PFSK-1 (cell line): ENCODE data around the gene PRELID1.

ENCODE experiments used
- FOXP2 ChIP-seq: optimal IDR thresholded peaks from 2 replicates; pipeline ENCODE3; 2011; ENCODE audit warnings: borderline replicate concordance, control low read depth, inconsistent platforms; ENCODE audit not compliant: insufficient read depth; ENCODE audit errors: extremely low read length, extremely low read depth
- POLR2AphosphoS5 ChIP-seq: IDR thresholded peaks from 2 replicates; pipeline ENCODE4 v1.6.1; 2012; ENCODE audit warnings: low read depth, mild to moderate bottlenecking, control low read depth, low read length, moderate library complexity
- REST ChIP-seq, 2 experiments: IDR thresholded peaks; 2 replicates each; pipeline versions ENCODE4 v1.6.1 to v1.8.0; 2011 to 2012; ENCODE audit warnings: low read depth in 2 of 2, low read length in 2 of 2, control low read depth in 1 of 2, inconsistent platforms in 1 of 2, mild to moderate bottlenecking in 1 of 2, moderate library complexity in 1 of 2; ENCODE audit not compliant: insufficient read depth in 1 of 2
- SIN3A ChIP-seq: IDR thresholded peaks from 2 replicates; pipeline ENCODE4 v1.6.1; 2012; ENCODE audit warnings: mild to moderate bottlenecking, low read length, moderate library complexity, borderline replicate concordance; ENCODE audit not compliant: insufficient read depth
- TAF1 ChIP-seq: IDR thresholded peaks from 2 replicates; pipeline ENCODE4 v1.6.1; 2012; ENCODE audit warnings: low read length, control low read depth, borderline replicate concordance; ENCODE audit not compliant: insufficient read depth

PRELID1 gene

GRCh38 chr5:177335701-177336065, 32.1 kb downstream of the PRELID1 start:
- TF ChIP-seq FOXP2, result no peak
- TF ChIP-seq POLR2AphosphoS5, result no peak
- no peak for TF ChIP-seq SIN3A

- TF ChIP-seq TAF1, result no peak
- TF ChIP-seq SIN3A, result no peak
- no peak for TF ChIP-seq REST (IDR thresholded peaks at IDR 0.05; ENCODE audit: insufficient read depth in 1 of 2, low read depth in 2 of 2, low read length in 2 of 2)
- TF ChIP-seq POLR2AphosphoS5, result no peak
- no peak for TF ChIP-seq FOXP2
Observed at GRCh38 chr5:177336112-177336511, 32.5 kb downstream of the PRELID1 start.

- no peak for TF ChIP-seq FOXP2
Observed at GRCh38 chr5:177336603-177337494, 33.2 kb downstream of the PRELID1 start.

GRCh38 chr5:177338251-177339106, 34.9 kb downstream of the PRELID1 start:
- no peak for TF ChIP-seq FOXP2
- no peak for TF ChIP-seq POLR2AphosphoS5
- TF ChIP-seq TAF1, result no peak
- no peak for TF ChIP-seq REST (IDR thresholded peaks at IDR 0.05; ENCODE audit: insufficient read depth in 1 of 2, low read depth in 2 of 2, low read length in 2 of 2)
- TF ChIP-seq SIN3A, result no peak

GRCh38 chr5:177339107-177339638, 35.6 kb downstream of the PRELID1 start:
- TF ChIP-seq TAF1 (no peak), POLR2AphosphoS5 (no peak)

GRCh38 chr5:177343777-177344176, 40.2 kb downstream of the PRELID1 start:
- no peak for TF ChIP-seq TAF1
- TF ChIP-seq FOXP2, result no peak
- TF ChIP-seq REST (IDR thresholded peaks at IDR 0.05; ENCODE audit: insufficient read depth in 1 of 2, low read depth in 2 of 2, low read length in 2 of 2), result no peak
- no peak for TF ChIP-seq SIN3A

GRCh38 chr5:177344891-177345290, 41.3 kb downstream of the PRELID1 start:
- TF ChIP-seq TAF1, result no peak
- no peak for TF ChIP-seq POLR2AphosphoS5
